Measurements from ENCODE around the gene EHD3. TPM values are rescaled to one million over a fixed set of nuclear protein-coding genes. Genes with fewer than 3 reads are reported as not detected.
A peak's percentile ranks its signal among the peaks of the same experiment; 100 is the strongest.

Gene EHD3
- 38.1 and 40.3 TPM in 2 replicates for total RNA-seq

GRCh38 chr2:31233741-31234682 is at the start of gene EHD3:
TSS of gene EHD3 (plus strand) at chr2:31234152. CDS start at chr2:31234622, 470 bp downstream.
- ChIA-PET POLR2A (interaction anchor here (0.6 to 3.2 kb wide), 15 partner anchors 10 to 1087 kb away, joined by 3 to 37 read pairs (median 6); partner anchors contain the start of genes CAPN14 and YPEL5), CTCF (interaction anchor here (0.6 to 3.1 kb wide), 10 partner anchors 10 to 1069 kb away, joined by 3 to 16 read pairs (median 4); partner anchors contain the start of gene GALNT14)
- peaks cover 6% of the 10 kb centered on the region for H3K36me3 Mint-ChIP-seq (ENCODE audit: low read depth)
- intact Hi-C loops (cut with micrococcal nuclease): loop anchor here (1.0 to 10.0 kb wide), 4 partner anchors 15 to 939 kb away; no protein-coding TSS in a partner anchor
- H3K4me3 Mint-ChIP-seq: peak within 1 kb of the TSS; percentile 85
- peak within 1 kb of the TSS; percentile 82 for H3K27ac Mint-ChIP-seq
- no peaks in the 10 kb centered on the region for H3K9me3 Mint-ChIP-seq
- H3K27me3 Mint-ChIP-seq: no peaks in the 10 kb centered on the region
- no peak for TF ChIP-seq CTCF (IDR thresholded peaks at IDR 0.05)
- ATAC-seq (ENCODE audit: low read depth) (peak; percentile 98), DNase-seq (peak; percentile 85)
- H3K4me1 Mint-ChIP-seq: peaks cover 44% of the 10 kb centered on the region

GRCh38 chr2:31187166-31187565 is 46.8 kb upstream of the EHD3 start:
- CTCF ChIA-PET: no interaction called here
- no peak for ATAC-seq (ENCODE audit: low read depth)

GRCh38 chr2:31188131-31188530 is 45.8 kb upstream of the EHD3 start:
- Mint-ChIP-seq H3K27ac (no peak overlapping the region), H3K27me3 (no peaks in the 10 kb centered on the region), H3K36me3 (ENCODE audit: low read depth) (peaks cover 15% of the 10 kb centered on the region), H3K9me3 (peaks cover 2% of the 10 kb centered on the region), H3K4me1 (no peaks in the 10 kb centered on the region), H3K4me3 (no peak overlapping the region)
- DNase-seq (no peak), ATAC-seq (ENCODE audit: low read depth) (no peak)
- intact Hi-C loops (cut with micrococcal nuclease): no loop called here
- no peak for TF ChIP-seq CTCF (IDR thresholded peaks at IDR 0.05)
- ChIA-PET CTCF (no interaction called here), POLR2A (no interaction called here)

More at GRCh38 chr2:31187166-31187565, 46.8 kb upstream of the EHD3 start:
- Mint-ChIP-seq H3K4me3 (no peak overlapping the region), H3K36me3 (ENCODE audit: low read depth) (peaks cover 15% of the 10 kb centered on the region), H3K9me3 (peaks cover 2% of the 10 kb centered on the region), H3K4me1 (no peaks in the 10 kb centered on the region), H3K27ac (no peak overlapping the region), H3K27me3 (no peaks in the 10 kb centered on the region)
- intact Hi-C loops (cut with micrococcal nuclease): no loop called here
- POLR2A ChIA-PET: no interaction called here
- TF ChIP-seq CTCF (IDR thresholded peaks at IDR 0.05): no peak
- no peak for DNase-seq

DNA sequence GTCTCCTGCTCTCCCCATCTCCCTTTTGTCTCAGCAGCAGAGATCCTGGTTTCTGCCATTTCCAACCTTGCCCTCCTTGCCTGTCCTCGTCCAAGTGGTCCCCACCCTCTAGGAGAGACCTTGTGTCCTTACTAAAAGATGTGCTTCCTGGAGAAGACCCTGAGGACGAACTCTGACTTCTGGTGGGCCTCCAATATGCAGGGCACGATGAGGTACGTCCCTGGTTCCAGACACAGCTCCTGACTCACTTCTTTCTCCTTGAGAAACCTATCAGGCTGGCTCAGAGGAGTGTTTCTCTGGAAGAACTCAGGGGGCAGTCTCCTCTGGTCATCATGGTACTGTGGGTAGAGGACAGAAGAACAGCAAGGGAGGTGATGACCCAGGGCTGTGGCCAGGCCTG is 44.8 kb upstream of the EHD3 start:
- Mint-ChIP-seq H3K27ac (no peak overlapping the region), H3K4me3 (no peak overlapping the region), H3K4me1 (peaks cover 6% of the 10 kb centered on the region), H3K27me3 (no peaks in the 10 kb centered on the region), H3K9me3 (peaks cover 2% of the 10 kb centered on the region), H3K36me3 (ENCODE audit: low read depth) (peaks cover 15% of the 10 kb centered on the region)
- ChIA-PET POLR2A (no interaction called here), CTCF (interaction anchor here (0.6 kb wide), 1 partner anchor 45 kb away, joined by 3 read pairs; the partner anchor contains the start of gene EHD3)
- DNase-seq (no peak), ATAC-seq (ENCODE audit: low read depth) (no peak)
- intact Hi-C loops (cut with micrococcal nuclease): no loop called here
- no peak for TF ChIP-seq CTCF (IDR thresholded peaks at IDR 0.05)

DNA sequence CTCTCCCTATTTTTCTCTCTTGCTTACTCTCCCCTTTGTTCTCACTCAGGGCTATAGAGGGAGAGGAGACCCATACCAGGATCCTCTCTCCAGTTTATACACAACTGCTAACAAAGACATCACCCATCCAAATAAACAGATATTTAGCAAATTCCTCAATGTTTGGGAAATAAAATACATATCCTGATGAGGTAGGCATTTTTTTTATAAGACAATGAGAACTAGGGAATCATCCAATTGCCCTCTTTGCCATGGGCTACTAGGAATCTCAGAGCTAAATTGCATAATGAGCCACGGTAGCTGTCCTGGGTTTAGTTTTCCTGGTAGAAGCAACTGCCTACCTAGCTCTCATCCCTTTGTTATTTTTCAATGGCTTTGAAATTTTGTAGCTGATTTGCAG is 43.8 kb upstream of the EHD3 start:
- Mint-ChIP-seq H3K4me3 (no peak overlapping the region), H3K4me1 (peaks cover 10% of the 10 kb centered on the region), H3K9me3 (no peaks in the 10 kb centered on the region), H3K27ac (no peak overlapping the region), H3K36me3 (ENCODE audit: low read depth) (peaks cover 9% of the 10 kb centered on the region), H3K27me3 (no peaks in the 10 kb centered on the region)
- TF ChIP-seq CTCF (IDR thresholded peaks at IDR 0.05): no peak
- DNase-seq (no peak), ATAC-seq (ENCODE audit: low read depth) (no peak)
- intact Hi-C loops (cut with micrococcal nuclease): no loop called here
- POLR2A ChIA-PET: no interaction called here
- CTCF ChIA-PET: interaction anchor here (1.3 kb wide), 1 partner anchor 20 kb away, joined by 3 read pairs; no protein-coding TSS in a partner anchor
